GM18519 (cell line): Measurements from ENCODE around the gene MCUR1.
"Not testable (repeated sequence)": the region's sequence is repeated elsewhere in the genome, so short reads cannot be mapped to it uniquely, and the experiment has no call there.

Experiments
- ATAC-seq: cut with Tn5 transposase; IDR thresholded peaks from one replicate; pipeline ENCODE4 v1.9.1; 2021; ENCODE audit warnings: mild to moderate bottlenecking, moderate library complexity; ENCODE audit not compliant: unreplicated experiment, low FRiP score

MCUR1 gene

GRCh38 chr6:13780162-13780561 is 34.2 kb downstream of the MCUR1 start:
- ATAC-seq = not testable (repeated sequence)

GRCh38 chr6:13778028-13778427 is 36.3 kb downstream of the MCUR1 start:
- ATAC-seq = no peak

- ATAC-seq = no peak
Observed at GRCh38 chr6:13776602-13777001, 37.8 kb downstream of the MCUR1 start.

- ATAC-seq = not testable (repeated sequence)
Observed at GRCh38 chr6:13775466-13775865, 38.9 kb downstream of the MCUR1 start.

GRCh38 chr6:13772358-13773030 is 41.9 kb downstream of the MCUR1 start:
- ATAC-seq = not testable (repeated sequence)

GRCh38 chr6:13769655-13770053 is 44.7 kb downstream of the MCUR1 start:
- ATAC-seq = no peak

GRCh38 chr6:13769034-13769654 is 45.2 kb downstream of the MCUR1 start:
- no peak for ATAC-seq

GRCh38 chr6:13767121-13767808 is 47.1 kb downstream of the MCUR1 start:
- ATAC-seq = no peak

- ATAC-seq = no peak
Observed at GRCh38 chr6:13766201-13766634, 48.1 kb downstream of the MCUR1 start.

- no peak for ATAC-seq
Observed at GRCh38 chr6:13765570-13765969, 48.8 kb downstream of the MCUR1 start.

- no peak for ATAC-seq
Observed at GRCh38 chr6:13764996-13765395, 49.4 kb downstream of the MCUR1 start.

- peak; percentile 36 for ATAC-seq
Observed at GRCh38 chr6:13763740-13764381, 50.5 kb downstream of the MCUR1 start.

- ATAC-seq = no peak
Observed at GRCh38 chr6:13762611-13763441, 51.5 kb downstream of the MCUR1 start.

- no peak for ATAC-seq
Observed at GRCh38 chr6:13761361-13762036, 52.9 kb downstream of the MCUR1 start.

GRCh38 chr6:13760307-13761304 is 53.8 kb downstream of the MCUR1 start:
- ATAC-seq = no peak

- no peak for ATAC-seq
Observed at GRCh38 chr6:13759025-13759424, 55.3 kb downstream of the MCUR1 start.

GRCh38 chr6:13754644-13755043 is 59.7 kb downstream of the MCUR1 start:
- no peak for ATAC-seq

GRCh38 chr6:13743736-13744127 is 70.6 kb downstream of the MCUR1 start:
- ATAC-seq = no peak
